GM18867 (cell line): Measurements from ENCODE around the gene SNAPIN.

Experiments used
- ATAC-seq: cut with Tn5 transposase; IDR thresholded peaks from one replicate; pipeline ENCODE4 v1.9.1; 2021; ENCODE audit warnings: mild to moderate bottlenecking, moderate library complexity; ENCODE audit not compliant: unreplicated experiment

SNAPIN gene

GRCh38 chr1:153658400-153659174, at the start of gene SNAPIN:
Gene SNAPIN, plus strand, starts transcription at chr1:153658703. Its CDS starts 41 bp downstream, at chr1:153658744.
- peak; percentile 90 for ATAC-seq

GRCh38 chr1:153608742-153609584, 49.5 kb upstream of the SNAPIN start:
- no peak for ATAC-seq

- no peak for ATAC-seq
These were observed 49.0 kb upstream of the SNAPIN start for GRCh38 chr1:153609585-153609907.

GRCh38 chr1:153610334-153610733, 48.2 kb upstream of the SNAPIN start:
- no peak for ATAC-seq

- no peak for ATAC-seq
These were observed 47.6 kb upstream of the SNAPIN start for GRCh38 chr1:153610811-153611301.

GRCh38 chr1:153611356-153611755, 47.1 kb upstream of the SNAPIN start:
- ATAC-seq, result no peak

- ATAC-seq, result no peak
These were observed 46.3 kb upstream of the SNAPIN start for GRCh38 chr1:153612111-153612754.

- ATAC-seq, result no peak
These were observed 45.7 kb upstream of the SNAPIN start, which contains the start of gene S100A16 for GRCh38 chr1:153612755-153613331. Gene S100A16, minus strand, starts transcription at chr1:153613137. Its CDS starts 4,986 bp downstream, at chr1:153608151.

GRCh38 chr1:153613406-153613805, 45.1 kb upstream of the SNAPIN start:
- no peak for ATAC-seq

- ATAC-seq, result no peak
These were observed 44.2 kb upstream of the SNAPIN start for GRCh38 chr1:153614189-153614900.

GRCh38 chr1:153614906-153615305, 43.6 kb upstream of the SNAPIN start:
- ATAC-seq, result no peak

- ATAC-seq, result no peak
These were observed 43.1 kb upstream of the SNAPIN start for GRCh38 chr1:153615406-153615805.

GRCh38 chr1:153616144-153616916, 42.2 kb upstream of the SNAPIN start, which contains the start of gene S100A14:
Gene S100A14, minus strand, starts transcription at chr1:153616325. Its CDS starts 467 bp downstream, at chr1:153615858.
- no peak for ATAC-seq

GRCh38 chr1:153616917-153617311, 41.6 kb upstream of the SNAPIN start:
- no peak for ATAC-seq

- peak; percentile 78 for ATAC-seq
These were observed 40.8 kb upstream of the SNAPIN start for GRCh38 chr1:153617663-153618062.

GRCh38 chr1:153619171-153619570, 39.3 kb upstream of the SNAPIN start:
- no peak for ATAC-seq

- no peak for ATAC-seq
These were observed 35.4 kb upstream of the SNAPIN start for GRCh38 chr1:153623101-153623500.

- no peak for ATAC-seq
These were observed 33.4 kb upstream of the SNAPIN start for GRCh38 chr1:153624965-153625611.

- no peak for ATAC-seq
These were observed 32.0 kb upstream of the SNAPIN start for GRCh38 chr1:153626477-153626903.
